Tibial artery (tissue), 4 donors: ENCODE data around the gene SEPTIN3.

Experiments
- DNase-seq, 2 donors: peaks; one replicate each; pipeline ENCODE4 v3.0.0-alpha.2; 2019
- H3K27ac ChIP-seq, 2 donors: fragments of 200-600 bp; sonication (generic) in 1 of 2; 1 replicate in 1 of 2; 2 replicates in 1 of 2; pipeline ENCODE4 v1.5.1; 2018 to 2019; ENCODE audit warnings: mild to moderate bottlenecking in 1 of 2
- H3K27me3 ChIP-seq, 2 donors: fragments of 200-600 bp; sonication (generic) in 1 of 2; one replicate each; pipeline versions ENCODE4 v1.5.1 to v1.6.0; 2016 to 2019
- H3K36me3 ChIP-seq, 3 donors: fragments of 200-600 bp; sonication (generic) in 2 of 3; one replicate each; pipeline ENCODE4 v1.5.1; 2016 to 2019; ENCODE audit warnings: mild to moderate bottlenecking in 2 of 3
- H3K4me1 ChIP-seq, 4 donors: fragments of 200-600 bp; sonication (generic) in 2 of 4; 1 replicate in 3 of 4; 2 replicates in 1 of 4; pipeline ENCODE4 v1.5.1; 2016 to 2019
- H3K4me3 ChIP-seq, 2 donors: fragments of 200-600 bp; sonication (generic) in 1 of 2; 1 replicate in 1 of 2; 2 replicates in 1 of 2; pipeline ENCODE4 v1.5.1; 2018 to 2019; ENCODE audit warnings: mild to moderate bottlenecking in 2 of 2
- H3K9me3 ChIP-seq, 3 donors: fragments of 200-600 bp; sonication (generic) in 1 of 3; one replicate each; pipeline ENCODE4 v1.5.1; 2016 to 2019
- intact Hi-C: fragments of 100-400 bp; cut with DNase I; formaldehyde crosslinking; loops from one replicate; pipeline ENCODE4 v1.15.0; 2023; ENCODE audit warnings: low total_unique reads
- TF ChIP-seq, protein P1 (sequence below), 2 experiments: fragments of 200-600 bp in 1 of 2; fragments of 450-650 bp in 1 of 2; IDR thresholded peaks; one replicate each; pipeline ENCODE4 v1.5.1; 2017 to 2019; ENCODE audit warnings: antibody characterized with exemption in 2 of 2, mild to moderate bottlenecking in 1 of 2, moderate library complexity in 1 of 2

The SEPTIN3 gene

GRCh38 chr22:41966225-41966606 is 3.0 kb upstream of the SEPTIN3 start:
- TF ChIP-seq, protein P1, sequence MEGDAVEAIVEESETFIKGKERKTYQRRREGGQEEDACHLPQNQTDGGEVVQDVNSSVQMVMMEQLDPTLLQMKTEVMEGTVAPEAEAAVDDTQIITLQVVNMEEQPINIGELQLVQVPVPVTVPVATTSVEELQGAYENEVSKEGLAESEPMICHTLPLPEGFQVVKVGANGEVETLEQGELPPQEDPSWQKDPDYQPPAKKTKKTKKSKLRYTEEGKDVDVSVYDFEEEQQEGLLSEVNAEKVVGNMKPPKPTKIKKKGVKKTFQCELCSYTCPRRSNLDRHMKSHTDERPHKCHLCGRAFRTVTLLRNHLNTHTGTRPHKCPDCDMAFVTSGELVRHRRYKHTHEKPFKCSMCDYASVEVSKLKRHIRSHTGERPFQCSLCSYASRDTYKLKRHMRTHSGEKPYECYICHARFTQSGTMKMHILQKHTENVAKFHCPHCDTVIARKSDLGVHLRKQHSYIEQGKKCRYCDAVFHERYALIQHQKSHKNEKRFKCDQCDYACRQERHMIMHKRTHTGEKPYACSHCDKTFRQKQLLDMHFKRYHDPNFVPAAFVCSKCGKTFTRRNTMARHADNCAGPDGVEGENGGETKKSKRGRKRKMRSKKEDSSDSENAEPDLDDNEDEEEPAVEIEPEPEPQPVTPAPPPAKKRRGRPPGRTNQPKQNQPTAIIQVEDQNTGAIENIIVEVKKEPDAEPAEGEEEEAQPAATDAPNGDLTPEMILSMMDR (IDR thresholded peaks at IDR 0.05), result no peak
- Histone ChIP-seq H3K27me3 (peaks cover 0 to 36% of the 10 kb centered on the region in 2 donors), H3K27ac (no peak overlapping the region), H3K9me3 (no peaks in the 10 kb centered on the region), H3K4me1 (no peaks in the 10 kb centered on the region), H3K4me3 (no peak overlapping the region), H3K36me3 (no peaks in the 10 kb centered on the region)
- no peak for DNase-seq
- intact Hi-C loops, result no loop called here

- no peaks in the 10 kb centered on the region for H3K4me1 ChIP-seq
- TF ChIP-seq, protein P1 (IDR thresholded peaks at IDR 0.05), result peak in 1 of 2 experiments; percentile 17
- H3K9me3 ChIP-seq, result no peaks in the 10 kb centered on the region
- H3K27ac ChIP-seq, result no peak overlapping the region
- peak in 1 of 2 donors; percentile 39 for DNase-seq
- peaks cover 0 to 39% of the 10 kb centered on the region in 2 donors for H3K27me3 ChIP-seq
- no peak overlapping the region for H3K4me3 ChIP-seq
- intact Hi-C loops, result no loop called here
- H3K36me3 ChIP-seq, result no peaks in the 10 kb centered on the region
Measured at GRCh38 chr22:41966607-41967240, 2.5 kb upstream of the SEPTIN3 start.

GRCh38 chr22:41968601-41969000 is 642 bp upstream of the SEPTIN3 start:
- Histone ChIP-seq H3K4me1 (no peaks in the 10 kb centered on the region), H3K4me3 (no peak overlapping the region), H3K9me3 (no peaks in the 10 kb centered on the region), H3K27me3 (peaks cover 0 to 51% of the 10 kb centered on the region in 2 donors), H3K36me3 (no peaks in the 10 kb centered on the region), H3K27ac (no peak overlapping the region)
- intact Hi-C loops, result no loop called here
- TF ChIP-seq, protein P1 (IDR thresholded peaks at IDR 0.05), result no peak
- DNase-seq, result no peak

DNA sequence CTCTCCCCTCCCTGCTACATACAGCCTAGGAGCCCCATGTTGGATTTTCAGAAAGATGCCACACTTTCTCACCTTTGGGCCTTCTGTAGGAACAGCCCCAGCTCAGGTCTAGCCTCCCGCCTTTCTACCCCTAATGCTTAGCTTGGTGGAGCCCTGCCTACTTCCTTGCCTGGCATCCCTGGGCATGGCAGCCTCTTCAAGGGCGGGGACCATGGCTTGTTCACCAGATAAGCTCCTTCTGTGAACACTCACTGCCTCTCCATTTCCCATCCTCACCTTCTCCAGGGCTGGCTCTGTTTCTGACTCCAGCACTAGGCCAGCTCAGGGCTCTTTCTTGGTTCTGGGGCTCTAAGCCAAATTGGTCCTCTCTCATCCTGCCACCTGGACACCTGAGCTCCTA is 1.4 kb downstream of the SEPTIN3 start:
- H3K27ac ChIP-seq, result no peak overlapping the region
- no peaks in the 10 kb centered on the region for H3K36me3 ChIP-seq
- TF ChIP-seq, protein P1 (IDR thresholded peaks at IDR 0.05), result no peak
- no peaks in the 10 kb centered on the region for H3K4me1 ChIP-seq
- no peak overlapping the region for H3K4me3 ChIP-seq
- DNase-seq, result no peak
- no peaks in the 10 kb centered on the region for H3K9me3 ChIP-seq
- intact Hi-C loops, result no loop called here
- peaks cover 0 to 65% of the 10 kb centered on the region in 2 donors for H3K27me3 ChIP-seq

DNA sequence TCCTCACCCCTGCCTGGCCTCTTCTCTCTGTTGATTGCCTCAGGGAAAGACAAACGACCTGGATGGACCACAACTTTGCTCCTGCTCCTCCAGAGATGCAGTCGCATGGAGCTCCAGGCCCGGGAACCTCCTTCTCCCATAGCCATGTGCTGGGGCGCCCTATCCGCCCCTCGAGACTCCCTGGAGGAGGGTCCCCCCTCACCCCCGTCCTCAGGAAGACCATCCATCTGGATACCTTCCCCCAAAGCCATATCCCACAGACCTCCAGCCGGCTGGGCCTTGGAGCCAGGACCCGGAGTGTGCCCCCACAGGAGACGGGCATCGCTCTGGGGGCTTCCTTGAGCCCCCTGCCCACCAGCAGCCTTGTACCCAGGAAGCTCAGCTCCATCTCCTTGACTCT is 2.2 kb downstream of the SEPTIN3 start:
- H3K36me3 ChIP-seq, result no peaks in the 10 kb centered on the region
- peaks cover 0 to 6% (median 3%) of the 10 kb centered on the region in 4 donors for H3K4me1 ChIP-seq
- intact Hi-C loops, result no loop called here
- DNase-seq, result no peak
- no peak overlapping the region for H3K4me3 ChIP-seq
- peaks cover 0 to 73% of the 10 kb centered on the region in 2 donors for H3K27me3 ChIP-seq
- no peak overlapping the region for H3K27ac ChIP-seq
- no peaks in the 10 kb centered on the region for H3K9me3 ChIP-seq
- TF ChIP-seq, protein P1 (IDR thresholded peaks at IDR 0.05), result no peak
